GM13977 (cell line): ENCODE data around the gene FYB1.
"Not testable (repeated sequence)": the region's sequence is repeated elsewhere in the genome, so short reads cannot be mapped to it uniquely, and the experiment has no call there.

Experiments
- DNase-seq: peaks from one replicate; pipeline ENCODE4 v3.0.0; 2012; ENCODE audit warnings: low spot score
- CTCF ChIP-seq: IDR thresholded peaks from 2 replicates; pipeline ENCODE4 v1.5.1; 2012; ENCODE audit warnings: mild to moderate bottlenecking, control low read depth; ENCODE audit not compliant: insufficient read depth; ENCODE audit errors: extremely low read depth, missing control alignments
- in situ Hi-C: fragments of 300-500 bp; cut with MboI; formaldehyde crosslinking; loops from one replicate; pipeline ENCODE4 v1.12.0; 2022; ENCODE audit warnings: low sequenced_read_pairs, low pct_unique_long_range_greater_than_20kb, mixed read lengths, inconsistent platforms; ENCODE audit not compliant: unreplicated experiment

The FYB1 gene

GRCh38 chr5:39249069-39249468 lies 29.7 kb upstream of the FYB1 start:
- TF ChIP-seq CTCF: no peak
- no peak for DNase-seq
- in situ Hi-C loops: no loop called here

- in situ Hi-C loops: no loop called here
- no peak for TF ChIP-seq CTCF
- DNase-seq: no peak
Measured at GRCh38 chr5:39240750-39241149, 21.4 kb upstream of the FYB1 start.

DNA sequence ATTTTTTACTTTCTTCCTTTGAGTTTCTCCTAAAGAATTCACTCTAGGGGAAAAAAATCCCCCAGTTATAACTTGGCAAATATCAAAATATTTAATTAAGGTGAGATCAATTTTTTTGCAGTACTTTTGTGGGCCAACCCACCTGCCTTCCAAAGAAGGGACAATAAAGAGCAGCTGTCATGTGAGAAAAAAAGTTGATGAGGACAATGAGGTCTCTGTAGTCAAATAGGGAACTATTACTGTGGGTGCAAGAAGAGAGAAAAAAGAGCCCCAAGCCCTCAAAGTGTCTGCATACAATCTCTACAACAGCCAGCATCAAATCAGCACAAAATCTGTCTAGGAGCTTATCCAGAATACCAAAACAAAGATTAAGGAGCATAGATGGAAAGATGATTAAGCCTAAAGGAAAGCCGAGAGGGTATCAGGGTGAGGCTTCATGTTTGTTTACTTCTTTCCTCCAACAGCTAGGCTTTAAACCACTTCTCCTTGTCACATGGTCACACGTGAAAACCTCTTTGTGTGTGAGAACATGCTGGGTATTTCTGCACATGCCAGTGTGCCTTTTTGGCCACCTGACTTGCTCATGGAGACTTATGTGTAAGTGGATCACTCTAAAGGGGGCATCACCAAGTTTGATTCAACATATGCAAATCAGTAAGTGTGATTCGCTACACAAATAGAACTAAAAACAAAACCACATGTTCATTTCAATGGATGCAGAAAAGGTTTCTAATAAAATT lies 19.2 kb upstream of the FYB1 start:
- TF ChIP-seq CTCF: no peak
- no peak for DNase-seq
- in situ Hi-C loops: no loop called here

- no peak for TF ChIP-seq CTCF
- no peak for DNase-seq
- in situ Hi-C loops: no loop called here
Measured at GRCh38 chr5:39236718-39237117, 17.4 kb upstream of the FYB1 start.

DNA sequence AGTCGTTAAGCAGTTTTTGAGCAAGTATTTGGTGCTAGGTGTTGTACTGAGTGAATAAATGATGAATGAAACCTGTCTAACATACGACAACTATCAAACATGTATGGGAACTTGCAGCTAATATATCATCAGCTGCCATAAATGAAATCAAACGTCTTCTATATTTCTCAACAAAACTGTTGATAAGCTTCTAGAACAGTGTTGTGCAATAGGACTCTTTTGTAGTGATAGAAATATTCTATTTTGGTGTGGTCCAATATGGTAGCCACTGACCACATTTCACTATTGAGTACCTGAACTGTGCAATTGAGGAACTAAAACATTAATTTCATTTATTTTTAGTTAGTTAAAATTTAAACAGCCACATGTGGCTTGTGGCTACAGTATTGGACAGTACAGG lies 16.3 kb upstream of the FYB1 start:
- DNase-seq: no peak
- in situ Hi-C loops: no loop called here
- no peak for TF ChIP-seq CTCF

DNA sequence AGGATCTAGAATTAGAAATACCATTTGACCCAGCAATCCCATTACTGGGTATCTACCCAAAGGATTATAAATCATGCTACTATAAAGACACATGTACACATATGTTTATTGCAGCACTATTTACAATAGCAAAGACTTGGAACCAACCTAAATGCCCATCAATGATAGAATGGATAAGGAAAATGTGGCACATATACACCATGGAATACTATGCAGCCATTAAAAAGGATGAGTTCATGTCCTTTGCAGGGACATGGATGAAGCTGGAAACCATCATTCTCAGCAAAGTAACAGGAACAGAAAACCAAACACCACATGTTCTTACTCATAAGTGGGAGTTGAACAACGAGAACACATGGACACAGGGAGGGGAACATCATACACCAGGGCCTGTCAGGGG lies 15.1 kb upstream of the FYB1 start:
- DNase-seq, in situ Hi-C loops: not testable (repeated sequence)

DNA sequence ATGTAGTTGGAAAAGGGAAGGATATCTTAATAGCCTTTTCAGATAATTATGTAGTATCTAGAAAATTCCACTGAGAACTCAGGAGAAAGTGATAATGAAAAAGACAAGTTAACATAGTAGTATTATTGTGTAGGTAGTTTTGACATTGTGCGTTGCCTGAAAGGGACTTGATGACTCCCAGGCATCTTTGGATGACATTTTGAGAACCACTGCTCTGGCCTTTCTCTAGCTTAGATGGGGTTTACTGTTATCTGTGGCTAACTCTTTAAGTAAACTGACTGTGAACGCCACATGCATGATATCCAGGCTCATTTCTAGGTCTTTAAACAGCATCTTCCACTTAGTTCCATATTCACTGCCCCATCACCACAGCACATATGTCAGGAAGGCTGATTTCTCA lies 14.4 kb upstream of the FYB1 start:
- no peak for TF ChIP-seq CTCF
- no peak for DNase-seq
- in situ Hi-C loops: no loop called here
